Tibial artery (tissue), 4 donors: ENCODE measurements around the gene SRPK1.
"Not testable (repeated sequence)": the region's sequence is repeated elsewhere in the genome, so short reads cannot be mapped to it uniquely, and the experiment has no call there.

Experiments used
- DNase-seq, 2 donors: peaks; one replicate each; pipeline ENCODE4 v3.0.0-alpha.2; 2019
- H3K27ac ChIP-seq, 2 donors: fragments of 200-600 bp; sonication (generic) in 1 of 2; 1 replicate in 1 of 2; 2 replicates in 1 of 2; pipeline ENCODE4 v1.5.1; 2018 to 2019; ENCODE audit warnings: mild to moderate bottlenecking in 1 of 2
- H3K27me3 ChIP-seq, 2 donors: fragments of 200-600 bp; sonication (generic) in 1 of 2; one replicate each; pipeline versions ENCODE4 v1.5.1 to v1.6.0; 2016 to 2019
- H3K36me3 ChIP-seq, 3 donors: fragments of 200-600 bp; sonication (generic) in 2 of 3; one replicate each; pipeline ENCODE4 v1.5.1; 2016 to 2019; ENCODE audit warnings: mild to moderate bottlenecking in 2 of 3
- H3K4me1 ChIP-seq, 4 donors: fragments of 200-600 bp; sonication (generic) in 2 of 4; 1 replicate in 3 of 4; 2 replicates in 1 of 4; pipeline ENCODE4 v1.5.1; 2016 to 2019
- H3K4me3 ChIP-seq, 2 donors: fragments of 200-600 bp; sonication (generic) in 1 of 2; 1 replicate in 1 of 2; 2 replicates in 1 of 2; pipeline ENCODE4 v1.5.1; 2018 to 2019; ENCODE audit warnings: mild to moderate bottlenecking in 2 of 2
- H3K9me3 ChIP-seq, 3 donors: fragments of 200-600 bp; sonication (generic) in 1 of 3; one replicate each; pipeline ENCODE4 v1.5.1; 2016 to 2019
- CTCF ChIP-seq, 2 experiments: fragments of 200-600 bp in 1 of 2; fragments of 450-650 bp in 1 of 2; IDR thresholded peaks; one replicate each; pipeline ENCODE4 v1.5.1; 2017 to 2019; ENCODE audit warnings: antibody characterized with exemption in 2 of 2, mild to moderate bottlenecking in 1 of 2, moderate library complexity in 1 of 2
- intact Hi-C: fragments of 100-400 bp; cut with DNase I; formaldehyde crosslinking; loops from one replicate; pipeline ENCODE4 v1.15.0; 2023; ENCODE audit warnings: low total_unique reads

Gene SRPK1

GRCh38 chr6:35936681-35937359 is 15.9 kb upstream of the SRPK1 start:
- intact Hi-C loops: no loop called here

GRCh38 chr6:35935469-35935868 is 14.6 kb upstream of the SRPK1 start:
- no peak overlapping the region for H3K27ac ChIP-seq
- H3K9me3 ChIP-seq: no peaks in the 10 kb centered on the region
- H3K36me3 ChIP-seq: no peaks in the 10 kb centered on the region
- no peak overlapping the region for H3K4me3 ChIP-seq
- intact Hi-C loops: no loop called here
- no peaks in the 10 kb centered on the region for H3K27me3 ChIP-seq
- TF ChIP-seq CTCF (IDR thresholded peaks at IDR 0.05): no peak
- no peaks in the 10 kb centered on the region for H3K4me1 ChIP-seq
- no peak for DNase-seq

More at GRCh38 chr6:35936681-35937359, 15.9 kb upstream of the SRPK1 start:
- H3K36me3 ChIP-seq: no peaks in the 10 kb centered on the region
- H3K27ac ChIP-seq: no peak overlapping the region
- no peak overlapping the region for H3K4me3 ChIP-seq
- DNase-seq: no peak
- no peaks in the 10 kb centered on the region for H3K4me1 ChIP-seq
- no peak for TF ChIP-seq CTCF (IDR thresholded peaks at IDR 0.05)
- H3K27me3 ChIP-seq: no peaks in the 10 kb centered on the region
- no peaks in the 10 kb centered on the region for H3K9me3 ChIP-seq

- DNase-seq: no peak
- H3K4me1 ChIP-seq: no peaks in the 10 kb centered on the region
- H3K27ac ChIP-seq: no peak overlapping the region
- TF ChIP-seq CTCF (IDR thresholded peaks at IDR 0.05): no peak
- no peaks in the 10 kb centered on the region for H3K27me3 ChIP-seq
- H3K4me3 ChIP-seq: no peak overlapping the region
- intact Hi-C loops: no loop called here
- no peaks in the 10 kb centered on the region for H3K36me3 ChIP-seq
- H3K9me3 ChIP-seq: no peaks in the 10 kb centered on the region
Measured at GRCh38 chr6:35933844-35934243, 12.9 kb upstream of the SRPK1 start.

GRCh38 chr6:35931873-35932272 is 11.0 kb upstream of the SRPK1 start:
- H3K27me3 ChIP-seq, intact Hi-C loops, H3K27ac ChIP-seq, DNase-seq, H3K4me1 ChIP-seq, H3K4me3 ChIP-seq, H3K36me3 ChIP-seq, H3K9me3 ChIP-seq: not testable (repeated sequence)

- no peak for DNase-seq
- H3K27ac ChIP-seq: no peak overlapping the region
- H3K4me1 ChIP-seq: no peaks in the 10 kb centered on the region
- intact Hi-C loops: no loop called here
- no peaks in the 10 kb centered on the region for H3K9me3 ChIP-seq
- no peaks in the 10 kb centered on the region for H3K27me3 ChIP-seq
- no peak for TF ChIP-seq CTCF (IDR thresholded peaks at IDR 0.05)
- H3K4me3 ChIP-seq: no peak overlapping the region
- no peaks in the 10 kb centered on the region for H3K36me3 ChIP-seq
Measured at GRCh38 chr6:35931120-35931561, 10.2 kb upstream of the SRPK1 start.

GRCh38 chr6:35929601-35930000 is 8.7 kb upstream of the SRPK1 start:
- no peak for DNase-seq
- Histone ChIP-seq H3K36me3 (no peaks in the 10 kb centered on the region), H3K9me3 (no peaks in the 10 kb centered on the region), H3K4me3 (no peak overlapping the region), H3K27ac (no peak overlapping the region), H3K27me3 (no peaks in the 10 kb centered on the region), H3K4me1 (no peaks in the 10 kb centered on the region)
- intact Hi-C loops: no loop called here
- no peak for TF ChIP-seq CTCF (IDR thresholded peaks at IDR 0.05)
